Esophagus muscularis mucosa (tissue), 2 donors: ENCODE data around the gene ABR.
A peak's percentile ranks its signal among the peaks of the same experiment; 100 is the strongest.

Source experiments
- POLR2A ChIP-seq: fragments of 450-650 bp; IDR thresholded peaks from one replicate; pipeline ENCODE4 v1.6.1; 2017; ENCODE audit warnings: antibody characterized with exemption, moderate library complexity, mild to moderate bottlenecking, low read depth
- POLR2AphosphoS5 ChIP-seq, 2 donors: sonication (generic); formaldehyde crosslinking; IDR thresholded peaks; one replicate each; pipeline ENCODE4 v1.6.1; 2017; ENCODE audit warnings: antibody characterized with exemption in 2 of 2

DNA sequence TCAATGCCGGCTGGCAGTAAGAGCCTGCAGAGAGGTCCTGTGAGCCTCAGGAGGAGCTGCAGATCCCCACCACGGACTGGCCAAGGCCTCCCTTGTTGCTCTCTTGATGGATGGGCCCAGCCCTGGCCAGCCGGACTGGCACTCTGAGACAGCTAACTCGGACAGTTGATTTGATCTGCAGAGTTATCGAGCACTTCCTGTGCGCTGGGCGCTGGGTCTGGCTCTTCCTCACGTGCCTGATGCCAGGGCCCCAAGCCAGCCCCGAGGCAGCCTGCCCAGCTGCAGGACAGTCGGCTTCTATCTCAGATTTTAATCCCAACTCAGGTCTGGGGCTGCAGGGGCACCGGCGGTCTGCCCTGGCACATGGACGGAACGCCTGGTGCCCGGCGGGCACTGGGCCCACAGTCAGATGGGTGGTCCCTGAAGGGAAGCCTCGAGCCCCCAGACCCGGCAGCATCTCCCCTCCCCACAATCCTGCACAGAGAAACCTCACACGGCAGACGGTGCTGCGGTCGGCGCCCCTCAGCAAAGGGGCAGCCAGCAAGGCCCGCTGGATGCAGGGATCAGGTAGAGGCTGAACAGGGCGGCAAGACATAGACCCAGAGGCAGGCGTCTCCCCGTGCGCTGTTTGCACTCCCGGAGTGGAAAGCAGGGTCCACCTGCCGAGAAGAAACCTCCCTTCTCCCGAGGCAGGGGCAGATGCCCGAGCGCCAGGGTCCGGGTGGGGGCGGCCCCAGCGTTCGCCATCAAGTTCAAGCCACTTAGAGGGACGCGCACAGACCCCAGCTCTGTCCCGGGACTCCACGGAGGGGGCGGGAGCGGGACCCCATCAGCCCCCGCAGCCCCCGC lies 148.9 kb downstream of the ABR start:
- TF ChIP-seq POLR2A: no peak
- TF ChIP-seq POLR2AphosphoS5 (IDR thresholded peaks at IDR 0.05): peak in 1 of 2 donors; percentile 15
